Measurements from ENCODE around the gene NLRP6. TPM values are rescaled to one million over a fixed set of nuclear protein-coding genes. Genes with fewer than 3 reads are reported as not detected.
"Not testable (repeated sequence)": the region's sequence is repeated elsewhere in the genome, so short reads cannot be mapped to it uniquely, and the experiment has no call there.

Gene NLRP6
- total and polyA plus RNA-seq, 4 donors: 0.66 to 6.1 (median 0.88) TPM; not detected in 1

- peaks cover 0 to 1% of the 10 kb centered on the region in 2 donors for H3K27me3 ChIP-seq (ENCODE audit: control insufficient read depth in 1 of 2, insufficient read depth in 2 of 2, low read length in 1 of 2)
- 83 to 91% methylated on average over 18 to 23 of the region's 23 CpGs for WGBS, 2 donors
Measured at GRCh38 chr11:283405-284104, 5.3 kb downstream of the NLRP6 start.

GRCh38 chr11:284105-285020 lies 6.2 kb downstream of the NLRP6 start:
- intact Hi-C loops (cut with DNase I): loop anchor here in 1 of 2 donors (5.0 kb wide), 1 partner anchor 32 kb away; no protein-coding TSS in a partner anchor
- 86 to 91% methylated on average over 23 to 24 of the region's 24 CpGs for WGBS, 2 donors
- Histone ChIP-seq H3K27ac (ENCODE audit: low read depth in 1 of 2, low read length in 2 of 2) (no peak overlapping the region), H3K4me3 (ENCODE audit: low read length in 2 of 2) (no peak overlapping the region), H3K27me3 (ENCODE audit: control insufficient read depth in 1 of 2, insufficient read depth in 2 of 2, low read length in 1 of 2) (peaks cover 0 to 1% of the 10 kb centered on the region in 2 donors), H3K36me3 (ENCODE audit: control insufficient read depth in 1 of 2, insufficient read depth in 2 of 2, low read length in 1 of 2) (no peaks in the 10 kb centered on the region), H3K9me3 (ENCODE audit: control insufficient read depth, low read length) (no peaks in the 10 kb centered on the region), H3K4me1 (ENCODE audit: control insufficient read depth in 1 of 2, insufficient read depth in 2 of 2, low read length in 2 of 2) (no peaks in the 10 kb centered on the region)
- no peak for ATAC-seq (ENCODE audit: low FRiP score)
- peak; percentile 47 to 54 for DNase-seq

More at GRCh38 chr11:283405-284104, 5.3 kb downstream of the NLRP6 start:
- Histone ChIP-seq H3K36me3 (ENCODE audit: control insufficient read depth in 1 of 2, insufficient read depth in 2 of 2, low read length in 1 of 2) (no peaks in the 10 kb centered on the region), H3K9me3 (ENCODE audit: control insufficient read depth, low read length) (no peaks in the 10 kb centered on the region), H3K27ac (ENCODE audit: low read depth in 1 of 2, low read length in 2 of 2) (no peak overlapping the region), H3K4me1 (ENCODE audit: control insufficient read depth in 1 of 2, insufficient read depth in 2 of 2, low read length in 2 of 2) (no peaks in the 10 kb centered on the region), H3K4me3 (ENCODE audit: low read length in 2 of 2) (no peak overlapping the region)
- ATAC-seq (ENCODE audit: low FRiP score) (no peak), DNase-seq (no peak)
- intact Hi-C loops (cut with DNase I): no loop called here

- intact Hi-C loops (cut with DNase I): loop anchor here in 1 of 2 donors (5.0 kb wide), 1 partner anchor 33 kb away; no protein-coding TSS in a partner anchor
Measured at GRCh38 chr11:285021-285893, 7.0 kb downstream of the NLRP6 start.

GRCh38 chr11:285894-286220 lies 7.7 kb downstream of the NLRP6 start:
- Histone ChIP-seq H3K36me3 (ENCODE audit: control insufficient read depth in 1 of 2, insufficient read depth in 2 of 2, low read length in 1 of 2) (no peaks in the 10 kb centered on the region), H3K9me3 (ENCODE audit: control insufficient read depth, low read length) (no peaks in the 10 kb centered on the region), H3K4me1 (ENCODE audit: control insufficient read depth in 1 of 2, insufficient read depth in 2 of 2, low read length in 2 of 2) (no peaks in the 10 kb centered on the region), H3K27ac (ENCODE audit: low read depth in 1 of 2, low read length in 2 of 2) (no peak overlapping the region), H3K27me3 (ENCODE audit: control insufficient read depth in 1 of 2, insufficient read depth in 2 of 2, low read length in 1 of 2) (no peaks in the 10 kb centered on the region), H3K4me3 (ENCODE audit: low read length in 2 of 2) (no peak overlapping the region)
- intact Hi-C loops (cut with DNase I): loop anchor here in 1 of 2 donors (5.0 kb wide), 1 partner anchor 34 kb away; no protein-coding TSS in a partner anchor
- WGBS, 2 donors: 84 to 86% methylated on average over 8 of the region's 8 CpGs
- peak in 1 of 2 donors; percentile 41 for DNase-seq
- no peak for ATAC-seq (ENCODE audit: low FRiP score)

More at GRCh38 chr11:285021-285893, 7.0 kb downstream of the NLRP6 start:
- ATAC-seq (ENCODE audit: low FRiP score) (no peak), DNase-seq (peak in 1 of 2 donors; percentile 59)
- no peaks in the 10 kb centered on the region for H3K4me1 ChIP-seq (ENCODE audit: control insufficient read depth in 1 of 2, insufficient read depth in 2 of 2, low read length in 2 of 2)
- no peak overlapping the region for H3K4me3 ChIP-seq (ENCODE audit: low read length in 2 of 2)
- H3K36me3 ChIP-seq (ENCODE audit: control insufficient read depth in 1 of 2, insufficient read depth in 2 of 2, low read length in 1 of 2): no peaks in the 10 kb centered on the region
- H3K9me3 ChIP-seq (ENCODE audit: control insufficient read depth, low read length): no peaks in the 10 kb centered on the region
- H3K27me3 ChIP-seq (ENCODE audit: control insufficient read depth in 1 of 2, insufficient read depth in 2 of 2, low read length in 1 of 2): no peaks in the 10 kb centered on the region
- no peak overlapping the region for H3K27ac ChIP-seq (ENCODE audit: low read depth in 1 of 2, low read length in 2 of 2)
- 83 to 86% methylated on average over 29 of the region's 29 CpGs for WGBS, 2 donors

- ATAC-seq (ENCODE audit: low FRiP score); H3K27ac ChIP-seq (ENCODE audit: low read depth in 1 of 2, low read length in 2 of 2); H3K36me3 ChIP-seq (ENCODE audit: control insufficient read depth in 1 of 2, insufficient read depth in 2 of 2, low read length in 1 of 2); H3K9me3 ChIP-seq (ENCODE audit: control insufficient read depth, low read length); H3K4me1 ChIP-seq (ENCODE audit: control insufficient read depth in 1 of 2, insufficient read depth in 2 of 2, low read length in 2 of 2); H3K27me3 ChIP-seq (ENCODE audit: control insufficient read depth in 1 of 2, insufficient read depth in 2 of 2, low read length in 1 of 2); H3K4me3 ChIP-seq (ENCODE audit: low read length in 2 of 2): not testable (repeated sequence)
- peak; percentile 48 to 58 for DNase-seq
- WGBS, 2 donors: 85 to 90% methylated on average over 21 to 27 of the region's 27 CpGs
- intact Hi-C loops (cut with DNase I): loop anchor here in 1 of 2 donors (5.0 kb wide), 1 partner anchor 35 kb away; no protein-coding TSS in a partner anchor
Measured at GRCh38 chr11:286977-287820, 9.0 kb downstream of the NLRP6 start.

GRCh38 chr11:287821-288477 lies 9.7 kb downstream of the NLRP6 start:
- H3K4me1 ChIP-seq (ENCODE audit: control insufficient read depth in 1 of 2, insufficient read depth in 2 of 2, low read length in 2 of 2): no peaks in the 10 kb centered on the region
- DNase-seq (peak; percentile 55 to 74), ATAC-seq (ENCODE audit: low FRiP score) (no peak)
- peak overlapping the region; percentile 51 to 69 for H3K4me3 ChIP-seq (ENCODE audit: low read length in 2 of 2)
- no peak overlapping the region for H3K27ac ChIP-seq (ENCODE audit: low read depth in 1 of 2, low read length in 2 of 2)
- no peaks in the 10 kb centered on the region for H3K27me3 ChIP-seq (ENCODE audit: control insufficient read depth in 1 of 2, insufficient read depth in 2 of 2, low read length in 1 of 2)
- H3K36me3 ChIP-seq (ENCODE audit: control insufficient read depth in 1 of 2, insufficient read depth in 2 of 2, low read length in 1 of 2): no peaks in the 10 kb centered on the region
- H3K9me3 ChIP-seq (ENCODE audit: control insufficient read depth, low read length): no peaks in the 10 kb centered on the region
- intact Hi-C loops (cut with DNase I): loop anchor here in 1 of 2 donors (5.0 kb wide), 1 partner anchor 36 kb away; no protein-coding TSS in a partner anchor
- 22 to 23% methylated on average over 41 of the region's 41 CpGs for WGBS, 2 donors

All from aorta (tissue), 5 donors.